22Rv1 (cell line): ENCODE measurements around the gene DNAAF8.

Experiments used
- ZFX ChIP-seq: fragments of 450-650 bp; IDR thresholded peaks from 2 replicates; pipeline ENCODE4 v1.6.1; 2017; ENCODE audit warnings: antibody characterized with exemption, borderline replicate concordance
- TF ChIP-seq, protein P1 (sequence below): fragments of 450-650 bp; IDR thresholded peaks from 2 replicates; pipeline ENCODE4 v1.5.1; 2017; ENCODE audit warnings: mild to moderate bottlenecking

DNA sequence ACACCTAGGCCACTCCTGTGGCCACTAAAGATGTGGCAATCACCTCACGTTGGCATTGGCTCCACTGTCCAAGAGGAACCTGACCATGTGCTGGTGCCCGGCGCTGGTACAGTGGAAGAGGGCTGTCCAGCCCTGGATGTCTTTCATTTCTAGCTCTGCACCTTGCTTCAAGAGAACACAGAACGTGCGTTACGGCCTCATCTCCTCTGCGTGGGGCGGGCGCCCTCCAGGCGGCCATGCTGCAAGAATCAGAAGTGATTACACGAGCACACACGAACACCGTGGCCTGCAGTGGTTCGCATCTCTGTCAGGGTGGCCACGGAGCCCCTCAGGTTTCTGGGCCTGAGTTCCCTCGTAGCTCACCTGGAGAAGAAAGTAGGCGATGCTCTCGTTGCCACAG is 7.7 kb upstream of the DNAAF8 start:
- TF ChIP-seq, protein P1, sequence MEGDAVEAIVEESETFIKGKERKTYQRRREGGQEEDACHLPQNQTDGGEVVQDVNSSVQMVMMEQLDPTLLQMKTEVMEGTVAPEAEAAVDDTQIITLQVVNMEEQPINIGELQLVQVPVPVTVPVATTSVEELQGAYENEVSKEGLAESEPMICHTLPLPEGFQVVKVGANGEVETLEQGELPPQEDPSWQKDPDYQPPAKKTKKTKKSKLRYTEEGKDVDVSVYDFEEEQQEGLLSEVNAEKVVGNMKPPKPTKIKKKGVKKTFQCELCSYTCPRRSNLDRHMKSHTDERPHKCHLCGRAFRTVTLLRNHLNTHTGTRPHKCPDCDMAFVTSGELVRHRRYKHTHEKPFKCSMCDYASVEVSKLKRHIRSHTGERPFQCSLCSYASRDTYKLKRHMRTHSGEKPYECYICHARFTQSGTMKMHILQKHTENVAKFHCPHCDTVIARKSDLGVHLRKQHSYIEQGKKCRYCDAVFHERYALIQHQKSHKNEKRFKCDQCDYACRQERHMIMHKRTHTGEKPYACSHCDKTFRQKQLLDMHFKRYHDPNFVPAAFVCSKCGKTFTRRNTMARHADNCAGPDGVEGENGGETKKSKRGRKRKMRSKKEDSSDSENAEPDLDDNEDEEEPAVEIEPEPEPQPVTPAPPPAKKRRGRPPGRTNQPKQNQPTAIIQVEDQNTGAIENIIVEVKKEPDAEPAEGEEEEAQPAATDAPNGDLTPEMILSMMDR, result no peak
- TF ChIP-seq ZFX, result no peak
